ENCODE data around the gene ALCAM.
A peak's percentile ranks its signal among the peaks of the same experiment; 100 is the strongest.

Gene ALCAM

DNA sequence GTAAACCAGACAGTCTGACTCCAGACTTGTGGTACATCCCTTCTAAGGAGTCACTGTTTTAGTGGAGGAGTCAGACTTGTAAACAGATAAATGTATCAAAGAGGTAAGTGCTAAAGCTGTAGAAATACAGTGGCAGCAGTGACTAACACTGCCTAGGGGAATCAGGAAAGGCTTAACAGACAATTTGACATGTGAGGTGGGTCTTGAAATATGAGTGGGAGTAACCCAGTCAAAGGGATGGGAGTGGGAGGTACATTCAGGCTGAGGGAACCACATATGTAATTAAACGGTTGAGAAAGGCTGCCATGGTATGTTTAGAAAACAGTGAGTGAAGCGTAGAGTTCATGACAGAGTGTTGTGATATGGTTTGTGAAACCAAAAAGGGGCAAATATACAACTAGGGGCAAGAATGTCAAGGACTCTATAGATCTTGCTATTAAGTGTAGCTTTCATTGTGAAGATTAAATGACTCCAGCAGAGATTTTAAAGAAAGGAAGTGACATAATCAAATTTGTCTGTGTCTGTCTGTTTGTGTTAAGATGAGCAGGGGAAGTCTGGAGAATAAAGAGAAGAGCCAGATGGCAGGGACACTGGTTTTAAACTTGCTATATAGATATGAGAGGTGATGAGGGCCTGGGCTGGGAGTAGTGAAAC is 11.2 kb upstream of the ALCAM start:
- no peak for DNase-seq (ENCODE audit: low read depth in 1 of 2, low spot score in 1 of 2)
- peak; percentile 31; the same call in 1 of the 2 replicates for TF ChIP-seq SPI1 (IDR thresholded peaks at IDR 0.05; ENCODE audit: borderline replicate concordance, low read depth)
- no peak for TF ChIP-seq CTCF (IDR thresholded peaks at IDR 0.05; ENCODE audit: insufficient read depth, low read length)
- Histone ChIP-seq H3K27ac (replicated peaks) (no peak overlapping the region), H3K27me3 (ENCODE audit: insufficient read depth, poor library complexity, severe bottlenecking) (no peaks in the 10 kb centered on the region), H3K4me3 (replicated peaks; ENCODE audit: insufficient read depth, low read length) (no peak overlapping the region)

DNA sequence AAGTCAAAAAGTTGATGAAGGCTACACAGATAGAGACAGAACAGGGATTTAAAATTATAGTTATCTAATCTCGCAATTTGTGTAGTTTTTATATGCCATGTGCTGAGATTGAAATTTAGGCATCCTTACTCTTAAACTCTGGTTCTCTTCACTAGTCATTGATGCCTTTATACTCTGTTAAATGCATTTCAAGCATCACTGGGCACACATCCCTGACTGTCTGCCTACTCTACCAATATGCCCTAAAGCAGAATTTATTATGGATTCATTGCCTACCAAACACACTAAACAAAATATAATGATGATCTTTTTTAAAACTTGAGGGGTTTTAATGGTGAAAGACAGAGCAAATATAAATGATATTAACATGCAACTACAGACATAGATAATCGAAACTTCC is 10.3 kb upstream of the ALCAM start:
- Histone ChIP-seq H3K27ac (replicated peaks) (no peak overlapping the region), H3K4me3 (replicated peaks; ENCODE audit: insufficient read depth, low read length) (no peak overlapping the region), H3K27me3 (ENCODE audit: insufficient read depth, poor library complexity, severe bottlenecking) (no peaks in the 10 kb centered on the region)
- DNase-seq (ENCODE audit: low read depth in 1 of 2, low spot score in 1 of 2): no peak
- TF ChIP-seq CTCF (IDR thresholded peaks at IDR 0.05; ENCODE audit: insufficient read depth, low read length) (no peak), SPI1 (IDR thresholded peaks at IDR 0.05; ENCODE audit: borderline replicate concordance, low read depth) (no peak)
- TF ChIP-seq, protein P1, sequence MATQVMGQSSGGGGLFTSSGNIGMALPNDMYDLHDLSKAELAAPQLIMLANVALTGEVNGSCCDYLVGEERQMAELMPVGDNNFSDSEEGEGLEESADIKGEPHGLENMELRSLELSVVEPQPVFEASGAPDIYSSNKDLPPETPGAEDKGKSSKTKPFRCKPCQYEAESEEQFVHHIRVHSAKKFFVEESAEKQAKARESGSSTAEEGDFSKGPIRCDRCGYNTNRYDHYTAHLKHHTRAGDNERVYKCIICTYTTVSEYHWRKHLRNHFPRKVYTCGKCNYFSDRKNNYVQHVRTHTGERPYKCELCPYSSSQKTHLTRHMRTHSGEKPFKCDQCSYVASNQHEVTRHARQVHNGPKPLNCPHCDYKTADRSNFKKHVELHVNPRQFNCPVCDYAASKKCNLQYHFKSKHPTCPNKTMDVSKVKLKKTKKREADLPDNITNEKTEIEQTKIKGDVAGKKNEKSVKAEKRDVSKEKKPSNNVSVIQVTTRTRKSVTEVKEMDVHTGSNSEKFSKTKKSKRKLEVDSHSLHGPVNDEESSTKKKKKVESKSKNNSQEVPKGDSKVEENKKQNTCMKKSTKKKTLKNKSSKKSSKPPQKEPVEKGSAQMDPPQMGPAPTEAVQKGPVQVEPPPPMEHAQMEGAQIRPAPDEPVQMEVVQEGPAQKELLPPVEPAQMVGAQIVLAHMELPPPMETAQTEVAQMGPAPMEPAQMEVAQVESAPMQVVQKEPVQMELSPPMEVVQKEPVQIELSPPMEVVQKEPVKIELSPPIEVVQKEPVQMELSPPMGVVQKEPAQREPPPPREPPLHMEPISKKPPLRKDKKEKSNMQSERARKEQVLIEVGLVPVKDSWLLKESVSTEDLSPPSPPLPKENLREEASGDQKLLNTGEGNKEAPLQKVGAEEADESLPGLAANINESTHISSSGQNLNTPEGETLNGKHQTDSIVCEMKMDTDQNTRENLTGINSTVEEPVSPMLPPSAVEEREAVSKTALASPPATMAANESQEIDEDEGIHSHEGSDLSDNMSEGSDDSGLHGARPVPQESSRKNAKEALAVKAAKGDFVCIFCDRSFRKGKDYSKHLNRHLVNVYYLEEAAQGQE (IDR thresholded peaks at IDR 0.05; ENCODE audit: insufficient replicate concordance, low read depth): no peak

GRCh38 chr3:105356988-105357387 is 9.7 kb upstream of the ALCAM start:
- H3K27me3 ChIP-seq (ENCODE audit: insufficient read depth, poor library complexity, severe bottlenecking): no peaks in the 10 kb centered on the region
- TF ChIP-seq GABPA (IDR thresholded peaks at IDR 0.05; ENCODE audit: low read depth) (no peak), SPI1 (IDR thresholded peaks at IDR 0.05; ENCODE audit: borderline replicate concordance, low read depth) (no peak), POLR2AphosphoS5 (IDR thresholded peaks at IDR 0.05; ENCODE audit: low read depth) (no peak), CTCF (IDR thresholded peaks at IDR 0.05; ENCODE audit: insufficient read depth, low read length) (no peak)
- TF ChIP-seq, protein P1 (IDR thresholded peaks at IDR 0.05; ENCODE audit: insufficient replicate concordance, low read depth): no peak

More at GRCh38 chr3:105356988-105357387, 9.7 kb upstream of the ALCAM start:
- no peak overlapping the region for H3K4me3 ChIP-seq (replicated peaks; ENCODE audit: insufficient read depth, low read length)
- no peak for DNase-seq (ENCODE audit: low read depth in 1 of 2, low spot score in 1 of 2)
- H3K27ac ChIP-seq (replicated peaks): no peak overlapping the region
